ENCODE results near the gene ZNG1A. TPM values are rescaled to one million over a fixed set of nuclear protein-coding genes. Genes with fewer than 3 reads are reported as not detected.
"Not testable (repeated sequence)": the region's sequence is repeated elsewhere in the genome, so short reads cannot be mapped to it uniquely, and the experiment has no call there.

The ZNG1A gene
- total RNA-seq, 1 donor from 2014 or later, result 44.5 TPM

DNA sequence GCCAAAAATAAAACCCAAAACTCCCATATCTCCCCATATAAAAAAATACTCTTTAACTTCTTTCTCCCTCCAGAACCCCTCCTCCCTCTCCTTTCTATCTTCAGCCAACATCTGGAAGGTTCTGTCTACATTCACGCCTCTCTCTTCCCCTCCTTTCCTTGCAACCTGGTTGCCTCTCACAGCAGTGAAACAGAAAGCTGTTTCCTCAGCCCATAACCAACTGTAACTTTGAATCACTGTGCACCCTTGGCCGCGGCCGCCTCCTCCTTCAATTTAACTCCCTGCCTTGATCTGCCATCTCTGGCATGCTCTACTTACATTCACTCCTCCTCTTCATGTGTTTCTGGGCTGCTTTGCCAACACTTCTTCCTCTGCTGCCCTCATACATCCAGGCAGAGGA lies 83.9 kb downstream of the ZNG1A start:
- not testable (repeated sequence) for DNase-seq

DNA sequence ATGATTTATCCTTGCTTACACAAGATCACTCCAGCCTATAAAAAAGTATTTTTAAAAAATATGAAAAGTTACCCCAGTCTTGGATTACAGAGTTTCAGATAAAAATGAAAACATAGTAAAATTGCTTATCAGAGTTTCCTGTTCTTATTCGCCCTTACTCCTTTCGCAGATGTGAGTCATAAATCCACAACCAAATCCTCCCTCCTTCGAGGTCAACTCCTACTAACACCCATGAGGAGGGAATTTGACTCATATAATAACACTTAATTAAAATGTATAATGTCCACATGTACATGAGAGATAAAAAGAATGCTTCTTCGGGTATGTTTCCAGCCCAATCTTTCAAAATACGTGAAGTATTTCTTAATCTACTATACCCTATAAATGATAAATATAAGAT lies 84.5 kb downstream of the ZNG1A start:
- not testable (repeated sequence) for DNase-seq

DNA sequence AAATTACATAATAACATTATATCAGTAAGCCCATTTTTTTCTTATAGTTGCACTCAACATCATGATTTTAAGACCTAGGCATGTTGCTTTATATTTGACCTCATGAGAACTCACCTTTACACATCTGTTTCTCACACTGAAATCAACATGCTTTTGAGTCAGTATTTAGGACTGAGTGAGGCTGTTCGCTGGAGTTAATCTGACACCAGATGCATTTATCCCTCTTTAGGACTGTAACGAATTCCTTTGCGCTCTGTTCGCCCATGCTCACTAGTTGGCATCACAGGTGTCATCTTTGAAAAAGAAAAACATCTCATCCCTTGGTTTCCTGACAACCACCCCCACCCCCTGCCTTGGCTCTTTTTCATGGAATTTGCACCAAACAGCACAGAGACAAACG lies 84.9 kb downstream of the ZNG1A start:
- DNase-seq, result not testable (repeated sequence)

DNA sequence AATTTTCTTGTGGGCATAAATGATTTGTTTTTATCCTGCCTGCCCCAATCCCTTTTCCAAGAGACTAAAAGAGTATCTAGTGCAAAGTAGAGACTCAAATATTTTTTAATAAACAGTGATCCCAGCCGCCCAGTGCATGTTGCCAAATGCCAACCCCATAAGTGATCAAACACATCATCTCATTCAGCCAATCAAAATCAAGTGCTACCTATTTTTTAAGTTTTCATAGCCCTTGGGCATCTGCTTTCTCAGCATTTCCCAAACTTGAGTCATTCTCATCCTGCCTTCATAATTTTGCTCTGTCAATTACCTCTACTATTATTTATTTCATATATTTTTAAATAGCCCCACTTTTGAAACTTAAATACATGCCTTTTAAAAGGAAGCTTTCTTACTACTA lies 88.0 kb downstream of the ZNG1A start:
- DNase-seq, result not testable (repeated sequence)

DNA sequence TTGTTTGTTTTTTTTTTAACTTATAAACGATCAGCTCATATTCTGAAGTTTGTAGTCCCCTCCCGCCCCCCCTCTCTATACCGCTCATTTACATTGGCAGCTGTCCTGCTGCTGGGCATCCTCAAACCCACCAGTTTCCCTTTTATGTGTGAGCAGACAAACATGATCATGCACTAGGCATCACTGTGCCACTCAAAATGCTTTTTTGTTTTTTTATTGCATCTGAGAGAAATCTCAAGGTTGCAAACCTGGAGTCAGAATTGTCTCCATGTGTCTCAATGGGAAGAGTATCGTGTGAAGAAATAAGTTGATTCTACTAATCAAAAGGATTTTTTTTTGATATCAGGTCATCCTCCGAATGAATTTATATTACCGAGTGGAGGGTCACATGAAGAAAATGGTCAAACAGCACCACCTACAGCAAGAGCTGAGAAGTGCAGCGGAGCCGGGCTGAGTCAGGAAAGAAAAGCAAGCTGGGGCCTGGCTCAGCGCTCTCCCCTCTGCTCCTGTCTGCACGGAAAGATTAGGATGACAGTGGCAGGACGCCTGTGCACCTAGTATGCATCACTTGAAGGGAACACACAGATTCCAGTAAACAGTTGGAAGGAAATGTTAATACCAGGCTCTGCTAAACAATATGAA lies 90.3 kb downstream of the ZNG1A start:
- not testable (repeated sequence) for DNase-seq

DNA sequence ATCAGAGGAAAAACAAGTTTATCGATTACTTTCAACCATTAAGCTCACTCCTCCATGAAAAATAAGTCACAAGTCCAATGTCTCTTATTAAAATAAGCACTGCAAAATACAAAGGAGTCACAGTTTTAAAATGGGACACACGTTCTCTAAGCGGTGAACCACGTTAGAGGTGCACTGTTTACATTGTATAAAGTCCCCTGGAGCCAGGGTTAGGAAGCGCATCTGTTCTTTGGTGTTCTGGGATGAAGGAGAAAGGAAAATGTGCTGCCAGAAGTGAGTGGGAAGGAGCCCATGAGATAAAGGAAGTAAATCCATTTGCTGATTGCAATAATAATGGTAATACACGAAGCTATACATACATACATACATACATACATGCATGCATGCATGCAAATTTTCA lies 91.0 kb downstream of the ZNG1A start:
- DNase-seq, result not testable (repeated sequence)

DNA sequence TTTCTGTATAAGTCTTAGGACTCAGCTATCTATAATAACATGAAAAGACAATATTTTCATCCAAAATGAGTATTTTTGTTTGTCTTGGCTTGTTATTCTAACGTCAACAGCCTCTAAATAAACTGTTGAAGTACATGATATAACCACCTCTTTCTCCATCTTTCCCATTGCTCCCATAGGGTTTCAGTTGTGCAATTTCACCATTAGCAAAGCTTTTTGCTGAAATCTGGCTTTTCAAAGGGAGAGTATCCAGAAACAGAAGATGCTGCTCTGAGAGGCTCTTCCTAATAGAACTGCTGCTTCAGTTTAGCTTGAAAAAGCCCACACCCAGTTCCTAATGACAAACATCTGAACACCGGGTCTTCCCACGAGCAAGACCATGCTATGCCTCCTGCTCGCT lies 91.8 kb downstream of the ZNG1A start:
- DNase-seq, result not testable (repeated sequence)

DNA sequence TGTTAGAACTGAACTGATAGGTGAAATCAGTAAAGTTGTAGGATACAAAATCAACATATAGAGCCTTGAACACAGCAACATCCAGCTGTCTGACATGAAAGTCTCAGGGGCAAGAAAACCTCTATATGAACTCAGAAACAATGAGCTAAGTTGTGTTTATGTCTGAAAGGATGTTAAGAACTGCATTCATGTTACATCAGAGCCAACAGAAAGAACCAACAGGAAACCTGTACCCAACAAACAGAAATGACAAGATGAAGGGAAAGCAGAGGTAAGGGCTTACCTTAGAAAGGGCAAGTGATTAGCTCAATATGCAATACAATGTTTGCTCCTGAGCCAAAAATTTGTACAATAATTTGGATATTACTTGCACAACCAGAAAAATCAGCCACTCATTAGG lies 92.2 kb downstream of the ZNG1A start:
- DNase-seq, result not testable (repeated sequence)

DNA sequence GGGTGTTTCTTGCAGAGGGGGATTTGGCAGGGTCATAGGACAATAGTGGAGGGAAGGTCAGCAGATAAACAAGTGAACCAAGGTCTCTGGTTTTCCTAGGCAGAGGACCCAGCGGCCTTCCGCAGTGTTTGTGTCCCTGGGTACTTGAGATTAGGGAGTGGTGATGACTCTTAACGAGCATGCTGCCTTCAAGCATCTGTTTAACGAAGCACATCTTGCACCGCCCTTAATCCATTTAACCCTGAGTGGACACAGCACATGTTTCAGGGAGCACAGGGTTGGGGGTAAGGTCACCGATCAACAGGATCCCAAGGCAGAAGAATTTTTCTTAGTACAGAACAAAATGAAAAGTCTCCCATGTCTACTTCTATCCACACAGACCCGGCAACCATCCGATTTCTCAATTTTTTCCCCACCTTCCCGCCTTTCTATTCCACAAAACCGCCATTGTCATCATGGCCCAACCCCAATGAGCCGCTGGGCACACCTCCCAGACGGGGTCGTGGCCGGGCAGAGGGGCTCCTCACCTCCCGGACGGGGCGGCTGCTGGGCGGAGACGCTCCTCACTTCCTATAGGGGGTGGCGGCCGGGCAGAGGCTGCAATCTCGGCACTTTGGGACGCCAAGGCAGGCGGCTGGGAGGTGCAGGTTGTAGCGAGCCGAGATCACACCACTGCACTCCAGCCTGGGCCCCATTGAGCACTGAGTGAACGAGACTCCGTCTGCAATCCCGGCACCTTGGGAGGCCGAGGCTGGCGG lies 95.7 kb downstream of the ZNG1A start:
- not testable (repeated sequence) for DNase-seq

DNA sequence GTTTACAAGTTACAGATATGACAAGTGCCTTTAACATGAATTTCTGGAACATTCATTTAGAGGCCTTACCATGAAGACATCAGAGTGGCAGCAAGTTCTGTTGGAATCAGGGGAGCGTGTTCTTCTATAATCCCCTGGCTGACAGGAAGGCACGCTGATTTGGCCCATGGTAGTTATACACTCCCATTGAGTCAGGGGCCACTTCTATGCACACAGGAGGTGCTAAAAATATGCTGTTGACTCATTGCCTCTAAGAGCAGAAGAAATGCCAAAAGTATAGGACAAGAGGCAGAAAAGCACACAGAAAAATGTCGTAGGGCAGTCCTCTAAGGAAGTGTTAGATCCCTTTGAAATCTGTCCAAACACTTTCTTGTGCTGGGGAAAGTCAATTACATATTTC lies 100.5 kb downstream of the ZNG1A start:
- DNase-seq, result not testable (repeated sequence)

DNA sequence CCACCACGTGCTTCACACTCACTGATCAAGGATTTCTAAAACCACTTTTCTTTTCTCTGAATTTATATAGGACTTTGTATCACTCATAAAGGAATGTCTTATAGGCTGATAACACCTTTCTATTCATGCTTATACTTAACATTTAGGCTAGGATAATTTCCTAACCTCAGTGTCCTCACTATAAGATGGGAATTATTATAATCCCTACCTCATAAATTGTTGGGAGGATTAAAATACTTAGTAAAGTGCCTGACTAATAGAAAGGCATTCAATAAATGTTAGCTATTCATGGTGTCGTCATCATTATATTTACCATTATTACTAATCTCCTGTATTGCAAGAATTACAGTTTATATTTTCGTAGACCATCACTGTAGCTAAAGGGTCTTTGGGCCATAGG lies 102.5 kb downstream of the ZNG1A start:
- DNase-seq, result not testable (repeated sequence)

DNA sequence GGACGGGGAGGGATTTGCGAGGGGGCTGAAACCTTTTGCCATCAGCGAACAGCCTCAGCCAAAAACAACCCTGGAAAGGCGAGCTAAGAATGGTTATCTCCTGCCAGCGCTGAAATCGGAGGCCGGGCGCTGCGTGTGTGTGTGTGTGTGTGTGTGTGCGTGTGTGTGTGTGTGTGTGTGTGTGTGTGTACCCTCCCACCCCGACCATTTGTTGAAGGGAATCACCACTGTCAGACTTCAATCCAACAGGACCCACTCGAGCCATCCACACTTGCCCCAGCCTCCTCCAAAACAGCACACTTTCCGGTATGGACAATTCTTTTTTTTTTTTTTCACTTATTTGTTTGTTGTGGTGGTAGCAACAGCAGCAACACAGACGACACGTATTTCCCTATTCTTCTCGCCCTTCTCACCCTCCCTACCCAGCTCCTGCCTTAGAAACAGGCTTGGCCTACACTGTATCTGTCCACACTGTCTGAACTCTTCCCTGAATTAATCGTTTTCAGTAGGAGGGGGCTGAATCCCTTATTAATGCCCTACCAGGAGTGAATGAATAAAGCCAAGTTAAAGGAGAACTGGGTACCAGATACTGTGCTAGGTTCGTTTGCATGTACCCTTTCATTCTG lies 104.8 kb downstream of the ZNG1A start:
- DNase-seq, result not testable (repeated sequence)

DNA sequence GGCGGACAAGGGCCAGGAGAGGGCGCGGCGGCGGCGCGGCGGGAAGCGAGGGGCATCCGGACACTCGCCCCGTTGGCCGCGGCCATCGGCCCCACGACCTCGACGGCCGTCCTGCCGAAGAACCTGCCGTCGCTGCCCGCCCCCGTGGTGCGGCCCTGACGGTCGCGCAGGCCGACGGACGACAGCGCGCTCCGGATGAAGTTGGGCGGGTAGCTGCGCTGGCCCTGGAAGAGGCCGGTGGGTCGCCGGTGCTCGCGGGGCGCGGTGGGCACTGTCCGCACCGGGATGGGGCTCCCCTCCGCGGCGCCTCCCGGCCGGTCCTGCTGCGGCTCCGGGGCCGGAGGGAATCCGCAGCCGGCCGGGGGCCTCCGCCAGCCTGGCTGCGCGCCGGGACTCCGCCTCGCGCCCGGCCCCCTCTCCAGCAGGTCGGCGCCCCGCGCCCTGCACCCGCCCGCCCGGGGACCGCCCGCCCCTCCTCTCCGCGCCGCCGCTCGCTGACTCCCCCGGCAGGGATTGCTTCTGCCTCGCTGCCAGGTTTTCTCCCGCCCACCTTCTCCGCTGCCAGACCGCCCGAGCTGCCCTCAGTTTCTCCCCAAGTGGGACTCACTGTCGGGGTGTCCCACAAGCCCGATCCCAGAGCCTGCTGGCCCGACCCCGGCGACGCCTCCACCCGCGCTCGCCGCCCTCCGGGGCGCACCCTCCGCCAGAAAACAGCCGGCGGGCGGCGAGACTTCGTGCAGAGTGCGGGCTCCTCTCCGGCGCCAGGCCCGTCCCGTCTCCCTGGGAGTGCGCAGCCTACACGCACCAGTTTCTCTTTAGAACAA lies 105.6 kb downstream of the ZNG1A start:
- peak; percentile 0 for DNase-seq

Other genes with a start within 250 kb of the ZNG1A start
- gene WASHC1, start 149.6 kb downstream of the ZNG1A start, total RNA-seq, result 7.4 TPM
- gene FOXD4, start 60.6 kb downstream of the ZNG1A start, total RNA-seq, result 0.10 TPM
- 12.1 TPM for gene DOCK8, start 35.8 kb upstream of the ZNG1A start, total RNA-seq